Rectal smooth muscle tissue (tissue), 1 donor: ENCODE data around the gene PRDX1.

Experiments
- H3K27ac ChIP-seq: one replicate; pipeline ENCODE4 v1.7.0; 2013; ENCODE audit warnings: low read depth, low read length, inconsistent platforms
- H3K27me3 ChIP-seq: one replicate; pipeline ENCODE4 v1.7.0; 2013; ENCODE audit warnings: low read length; ENCODE audit not compliant: control insufficient read depth, insufficient read depth
- H3K36me3 ChIP-seq: one replicate; pipeline ENCODE4 v1.7.0; 2013; ENCODE audit warnings: low read length; ENCODE audit not compliant: control insufficient read depth, insufficient read depth
- H3K4me1 ChIP-seq: one replicate; pipeline ENCODE4 v1.7.0; 2013; ENCODE audit warnings: low read length; ENCODE audit not compliant: control insufficient read depth, insufficient read depth
- H3K4me3 ChIP-seq: one replicate; pipeline ENCODE4 v1.7.0; 2013; ENCODE audit warnings: low read length
- H3K9ac ChIP-seq: one replicate; pipeline ENCODE4 v1.7.0; 2013; ENCODE audit warnings: low read length

PRDX1 gene

DNA sequence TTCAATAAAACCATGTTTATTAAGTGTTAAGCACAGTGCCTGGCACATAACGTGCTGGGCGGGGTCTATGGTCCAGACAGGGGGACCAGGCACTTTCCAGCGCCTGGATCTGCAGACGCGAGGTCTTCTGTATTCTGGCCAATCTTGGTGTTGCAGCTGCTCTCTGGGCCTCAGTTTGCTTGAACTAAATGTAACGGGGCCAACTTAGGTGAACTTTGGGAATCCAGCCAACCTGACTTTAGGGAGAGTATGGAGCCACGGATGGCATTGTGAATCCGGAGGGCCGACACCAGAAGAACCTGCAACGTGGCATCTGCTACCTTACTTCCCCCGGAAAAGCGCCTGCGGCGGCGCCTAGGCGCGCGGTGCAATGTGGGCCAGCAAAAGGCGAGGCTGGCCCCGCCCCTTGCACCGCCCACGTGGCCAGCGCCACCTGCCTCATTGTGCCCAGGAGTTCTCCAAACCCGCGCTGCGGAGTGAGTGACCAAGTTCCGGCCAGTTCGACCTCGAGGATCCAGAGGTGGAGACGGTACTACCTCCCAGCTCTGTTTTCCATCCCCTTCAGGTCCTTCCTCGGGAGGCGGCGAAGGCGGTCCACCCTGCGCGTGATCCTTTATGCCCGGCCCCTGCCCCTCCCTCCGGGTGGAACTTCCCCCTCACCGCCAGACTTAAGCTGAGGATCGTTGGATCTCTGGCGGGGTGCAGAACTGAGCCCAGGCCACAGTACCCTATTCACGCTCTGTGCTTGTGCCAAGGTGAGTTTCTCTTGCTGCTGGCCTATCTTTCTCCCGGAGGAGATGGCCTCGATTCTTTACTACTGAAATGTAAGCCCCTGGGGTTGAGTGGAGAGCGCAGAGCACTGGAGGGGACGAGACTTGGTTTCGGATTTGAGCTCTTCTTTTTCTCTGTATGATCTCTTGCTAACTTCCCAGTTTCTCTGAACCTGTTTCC is 29.0 kb upstream of the PRDX1 start, which contains the start of gene AKR1A1:
TSS of gene AKR1A1 (plus strand) at position 426 of the 951 bp plus-strand sequence. CDS start 10,969 bp downstream, outside the sequence.
- peaks cover 2% of the 10 kb centered on the region for H3K36me3 ChIP-seq
- peak within 1 kb of the TSS; percentile 87 for H3K4me3 ChIP-seq

DNA sequence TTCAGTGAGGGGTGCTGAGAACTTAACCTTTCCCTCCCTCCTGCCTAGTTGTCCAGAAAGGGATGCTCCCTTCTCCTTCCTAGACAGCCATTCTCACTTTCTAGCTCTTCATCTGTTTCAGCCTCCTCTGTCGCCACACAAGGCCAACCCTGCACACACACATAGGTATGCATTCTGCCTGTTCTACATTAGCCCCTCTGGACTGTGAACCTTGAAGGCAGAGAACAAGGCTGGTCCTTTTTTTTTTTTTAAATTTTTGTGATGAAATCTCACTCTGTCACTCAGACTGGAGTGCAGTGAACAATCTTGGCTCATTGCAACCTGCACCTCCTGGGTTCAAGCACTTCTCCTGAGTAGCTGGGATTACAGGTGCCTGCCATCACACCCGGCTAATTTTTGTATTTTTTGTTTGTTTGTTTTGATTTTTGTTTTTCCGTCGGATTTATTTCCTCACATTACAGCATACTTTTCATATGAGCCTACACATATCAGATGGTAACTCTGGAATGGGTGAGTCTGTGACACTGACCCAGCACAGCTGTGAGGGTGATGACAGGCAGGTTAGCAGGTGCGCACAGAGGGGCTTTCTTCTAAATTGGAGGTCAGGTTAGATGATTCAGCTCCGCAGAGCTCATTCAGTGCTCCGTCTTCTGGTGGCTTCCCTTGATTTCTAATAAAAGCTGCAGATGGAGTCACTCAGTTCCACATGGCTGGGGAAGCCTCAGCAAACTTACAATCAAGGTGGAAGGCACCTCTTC is 24.0 kb upstream of the PRDX1 start:
- H3K4me1 ChIP-seq: no peaks in the 10 kb centered on the region
- H3K9ac ChIP-seq: no peak overlapping the region
- H3K27me3 ChIP-seq: no peaks in the 10 kb centered on the region
- H3K4me3 ChIP-seq: no peak overlapping the region
- no peak overlapping the region for H3K27ac ChIP-seq
- H3K36me3 ChIP-seq: no peaks in the 10 kb centered on the region

More for the DNA sequence above, 29.0 kb upstream of the PRDX1 start, which contains the start of gene AKR1A1:
- H3K4me1 ChIP-seq: peaks cover 7% of the 10 kb centered on the region
- peak within 1 kb of the TSS; percentile 79 for H3K27ac ChIP-seq
- H3K27me3 ChIP-seq: no peaks in the 10 kb centered on the region
- peak within 1 kb of the TSS; percentile 64 for H3K9ac ChIP-seq

DNA sequence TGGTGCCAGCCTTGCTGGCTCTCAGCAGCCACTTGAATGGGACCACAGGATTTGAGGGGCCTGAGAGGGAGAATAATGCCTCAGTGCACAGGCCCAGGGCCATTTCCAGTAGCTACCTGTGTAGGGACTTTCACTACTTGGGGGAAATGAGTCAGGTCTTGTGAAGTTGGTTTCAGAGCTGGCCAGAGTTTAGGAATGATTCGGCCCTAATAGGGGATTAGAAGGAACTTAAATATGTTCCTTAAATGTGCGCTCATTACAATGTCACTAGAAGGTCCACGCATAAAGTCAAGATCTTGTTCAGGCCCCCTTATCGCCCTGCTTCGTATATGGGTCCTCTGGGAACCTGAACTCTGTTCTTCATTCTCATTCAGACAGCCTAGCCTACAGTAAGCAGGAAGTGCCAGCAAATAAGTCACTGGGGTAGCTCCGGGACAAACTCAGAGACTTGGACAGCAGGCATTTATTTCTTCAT is 23.4 kb upstream of the PRDX1 start:
- Histone ChIP-seq H3K4me3 (no peak overlapping the region), H3K27me3 (no peaks in the 10 kb centered on the region), H3K4me1 (no peaks in the 10 kb centered on the region), H3K36me3 (no peaks in the 10 kb centered on the region), H3K9ac (no peak overlapping the region), H3K27ac (no peak overlapping the region)

DNA sequence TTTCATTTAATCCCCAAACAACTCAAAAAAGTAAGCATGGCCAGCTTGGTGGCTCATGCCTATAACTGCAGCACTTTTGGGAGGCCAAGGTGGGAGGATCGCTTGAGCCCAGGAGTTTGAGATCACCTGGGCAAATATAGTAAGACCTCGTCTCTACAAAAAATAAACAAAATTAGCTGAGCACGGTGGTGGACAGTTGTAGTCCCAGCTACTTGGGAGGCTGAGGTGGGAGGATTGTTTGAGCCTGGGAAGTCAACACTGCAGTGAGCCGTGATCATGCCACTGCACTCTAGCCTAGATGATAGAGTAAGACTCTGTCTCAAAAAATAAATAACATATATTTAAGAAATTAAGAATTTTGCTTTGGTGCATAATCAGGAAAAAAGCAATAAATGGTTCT is 22.8 kb upstream of the PRDX1 start:
- no peaks in the 10 kb centered on the region for H3K36me3 ChIP-seq
- H3K4me1 ChIP-seq: no peaks in the 10 kb centered on the region
- no peaks in the 10 kb centered on the region for H3K27me3 ChIP-seq
- H3K27ac ChIP-seq: no peak overlapping the region
- H3K4me3 ChIP-seq: no peak overlapping the region
- no peak overlapping the region for H3K9ac ChIP-seq

DNA sequence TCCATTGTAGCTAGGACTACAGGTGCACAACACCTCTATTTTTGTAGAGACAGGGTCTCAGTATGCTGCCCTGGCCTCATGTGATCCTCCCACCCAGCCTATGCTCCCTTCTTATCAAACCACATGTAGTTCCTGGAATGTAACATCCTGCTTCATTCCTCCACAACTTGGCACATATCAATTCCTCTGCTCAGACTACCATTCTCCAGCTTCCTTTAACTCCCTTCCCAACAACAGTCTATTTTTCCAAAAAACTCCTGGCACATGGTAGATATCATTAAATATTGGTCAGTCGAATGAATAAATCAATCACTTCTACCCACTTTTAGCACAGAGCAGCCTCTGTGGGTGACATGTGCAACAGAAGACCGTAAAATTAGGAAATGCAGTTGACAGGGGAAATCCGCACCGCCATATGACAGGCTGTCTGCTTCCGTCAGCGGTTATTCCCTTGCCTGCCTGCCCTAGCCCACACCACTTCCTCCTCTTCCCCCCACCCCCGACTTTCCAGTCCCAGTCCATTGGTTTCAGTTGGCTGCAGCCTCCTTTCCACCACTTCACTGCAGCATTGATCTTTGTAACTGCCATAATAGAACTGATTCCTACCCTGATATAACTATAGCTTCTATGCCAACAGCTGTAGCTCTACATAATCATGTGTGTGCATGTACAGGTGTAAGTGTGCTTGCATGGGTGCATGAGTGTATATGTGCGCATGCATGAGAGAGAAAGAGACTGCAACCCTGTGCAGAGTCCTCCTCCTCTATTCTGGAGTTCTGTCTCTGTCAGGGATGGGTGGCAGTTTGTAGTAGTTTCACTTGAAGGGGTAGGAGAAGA is 22.1 kb upstream of the PRDX1 start:
- Histone ChIP-seq H3K4me1 (no peaks in the 10 kb centered on the region), H3K27me3 (no peaks in the 10 kb centered on the region), H3K36me3 (no peaks in the 10 kb centered on the region), H3K9ac (no peak overlapping the region), H3K27ac (no peak overlapping the region), H3K4me3 (no peak overlapping the region)

DNA sequence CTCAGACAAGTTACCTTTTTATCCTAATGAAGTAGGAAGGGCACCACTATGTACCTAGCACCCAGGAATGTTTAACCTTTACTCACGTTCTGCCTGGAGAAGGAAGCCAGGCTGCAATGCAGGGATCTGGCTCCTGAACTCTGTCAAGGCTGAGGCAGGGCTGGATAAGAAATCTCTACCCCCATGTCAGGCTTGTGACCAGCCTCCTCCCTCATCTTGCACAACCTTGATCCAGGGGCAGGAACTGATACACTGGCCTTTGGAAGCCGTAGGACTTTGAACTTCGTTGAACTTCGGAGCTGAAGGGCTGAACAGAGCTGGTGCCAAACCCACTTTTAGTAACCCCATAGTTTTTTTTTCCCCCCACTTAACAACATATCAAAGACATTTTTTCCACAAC is 20.9 kb upstream of the PRDX1 start:
- Histone ChIP-seq H3K4me3 (no peak overlapping the region), H3K9ac (no peak overlapping the region), H3K27me3 (no peaks in the 10 kb centered on the region), H3K27ac (no peak overlapping the region), H3K4me1 (no peaks in the 10 kb centered on the region), H3K36me3 (no peaks in the 10 kb centered on the region)

DNA sequence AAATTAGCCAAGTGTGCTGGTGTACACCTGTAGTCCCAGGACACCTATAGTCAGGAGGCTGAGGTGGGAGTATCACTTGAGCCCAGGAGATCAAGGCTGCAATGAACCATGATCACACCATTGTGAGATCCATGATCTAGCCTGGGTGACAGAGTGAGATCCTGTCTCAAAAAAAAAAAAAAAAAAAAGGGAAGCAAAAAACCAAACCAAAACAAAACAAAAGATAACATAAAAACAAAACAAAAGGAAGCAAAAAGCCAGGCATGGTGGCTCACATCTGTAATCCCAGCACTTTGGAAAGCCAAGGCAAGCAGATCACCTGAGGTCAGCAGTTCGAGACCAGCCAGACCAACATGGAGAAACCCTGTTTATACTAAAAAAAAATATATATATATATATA is 19.5 kb upstream of the PRDX1 start:
- Histone ChIP-seq H3K36me3 (no peaks in the 10 kb centered on the region), H3K27me3 (no peaks in the 10 kb centered on the region), H3K4me3 (no peak overlapping the region), H3K27ac (no peak overlapping the region), H3K9ac (no peak overlapping the region), H3K4me1 (no peaks in the 10 kb centered on the region)

DNA sequence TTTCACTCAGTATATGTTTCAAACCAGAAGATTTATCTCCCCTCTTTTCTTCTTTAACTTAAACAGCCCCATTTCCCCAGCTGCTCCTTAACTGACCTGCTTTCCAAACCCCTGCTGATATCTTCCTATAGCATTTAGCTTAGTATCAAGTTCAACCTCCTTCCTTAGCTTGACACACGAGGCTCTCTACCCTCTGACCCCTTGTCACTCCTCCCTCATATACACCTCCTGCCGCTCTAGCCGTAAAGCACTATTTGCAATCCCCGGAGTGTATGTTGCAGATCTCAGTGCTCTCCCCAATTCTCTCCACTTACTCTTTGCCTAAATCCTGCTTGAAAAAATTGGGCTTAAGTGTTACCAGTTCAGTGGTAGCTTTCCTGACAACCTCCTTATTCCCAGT is 15.2 kb upstream of the PRDX1 start:
- Histone ChIP-seq H3K36me3 (no peaks in the 10 kb centered on the region), H3K9ac (no peak overlapping the region), H3K4me1 (no peaks in the 10 kb centered on the region), H3K27ac (no peak overlapping the region), H3K27me3 (no peaks in the 10 kb centered on the region), H3K4me3 (no peak overlapping the region)

DNA sequence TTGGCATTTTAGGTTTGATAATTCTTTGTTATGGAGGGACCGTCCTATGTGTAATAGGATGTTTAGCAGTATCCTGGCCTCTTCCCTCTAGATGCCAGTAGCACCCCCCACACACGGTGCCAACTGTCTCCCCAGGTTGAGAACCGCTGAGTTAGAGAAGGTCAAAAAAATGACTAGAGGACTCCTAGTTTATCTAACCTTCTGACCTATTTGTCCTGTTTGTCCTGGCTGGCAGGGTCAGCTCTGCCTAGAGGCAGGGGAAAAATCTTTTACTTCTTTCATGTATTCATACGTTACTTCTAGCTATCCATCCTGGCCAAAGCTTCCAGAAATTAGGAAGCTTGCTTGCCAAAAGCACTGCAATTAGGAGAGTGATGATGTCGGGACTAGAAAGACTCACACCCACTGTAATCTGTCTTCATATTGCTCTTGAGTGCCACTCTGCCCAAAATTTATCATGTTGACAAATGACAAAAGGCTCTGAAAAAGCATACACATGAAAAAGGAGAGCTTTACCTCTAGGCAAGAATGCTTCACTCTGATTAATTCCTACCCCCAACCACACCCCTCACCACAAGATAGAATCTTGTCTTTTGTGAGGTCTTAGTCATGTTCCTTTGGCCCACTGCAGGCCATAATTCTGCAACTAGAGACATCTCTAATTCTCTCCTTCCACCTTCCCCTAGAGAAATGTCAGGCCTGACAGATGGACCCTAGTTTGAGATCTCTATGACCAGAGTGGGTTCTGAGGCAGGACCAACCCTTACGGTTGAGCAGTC is 14.5 kb upstream of the PRDX1 start:
- Histone ChIP-seq H3K4me1 (no peaks in the 10 kb centered on the region), H3K27ac (no peak overlapping the region), H3K36me3 (no peaks in the 10 kb centered on the region), H3K9ac (no peak overlapping the region), H3K4me3 (no peak overlapping the region), H3K27me3 (no peaks in the 10 kb centered on the region)

DNA sequence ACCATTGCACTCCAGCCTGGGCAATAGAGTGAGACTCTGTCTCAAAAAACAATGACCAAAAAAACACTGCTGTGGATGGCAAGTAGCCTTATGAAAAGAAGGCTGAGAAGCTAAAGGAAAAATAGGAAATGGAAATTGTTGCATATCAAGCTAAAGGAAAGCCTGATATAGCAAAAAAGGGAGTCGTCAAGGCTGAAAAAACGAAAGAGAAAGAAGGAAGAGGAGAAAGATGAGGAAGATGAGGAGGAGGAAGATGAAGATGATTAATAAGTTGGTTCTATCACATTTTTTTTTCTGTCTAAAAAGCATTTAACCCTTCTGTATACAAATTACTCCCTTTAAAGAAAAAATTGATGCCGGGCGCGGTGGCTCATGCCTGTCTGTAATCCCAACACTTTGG is 10.2 kb upstream of the PRDX1 start:
- H3K27me3 ChIP-seq: no peaks in the 10 kb centered on the region
- no peaks in the 10 kb centered on the region for H3K4me1 ChIP-seq
- no peaks in the 10 kb centered on the region for H3K36me3 ChIP-seq
- no peak overlapping the region for H3K9ac ChIP-seq
- H3K4me3 ChIP-seq: no peak overlapping the region
- H3K27ac ChIP-seq: no peak overlapping the region

DNA sequence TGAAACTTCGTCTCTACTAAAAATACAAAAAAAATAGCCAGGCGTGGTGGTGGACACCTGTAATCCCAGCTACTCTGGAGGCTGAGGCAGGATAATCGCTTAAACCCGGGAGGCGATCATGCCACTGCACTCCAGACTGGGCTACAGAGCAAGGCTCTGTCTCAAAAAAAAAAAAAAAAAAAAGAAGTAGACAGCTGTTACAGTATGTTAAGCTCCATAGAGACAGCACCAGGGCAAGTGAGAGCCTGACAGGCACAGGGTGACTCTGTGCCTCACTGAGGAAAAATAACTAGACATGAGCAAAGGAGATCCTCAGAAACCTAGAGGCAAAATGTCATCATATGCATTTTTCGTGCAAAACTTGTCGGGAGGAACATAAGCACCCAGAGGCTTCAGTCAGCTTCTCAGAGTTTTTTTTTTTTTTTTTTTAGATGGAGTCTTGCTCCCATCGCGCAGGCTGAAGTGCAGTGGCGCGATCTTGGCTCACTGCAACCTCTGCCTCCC is 9.0 kb upstream of the PRDX1 start:
- Histone ChIP-seq H3K27ac (no peak overlapping the region), H3K36me3 (no peaks in the 10 kb centered on the region), H3K4me3 (no peak overlapping the region), H3K9ac (no peak overlapping the region), H3K27me3 (no peaks in the 10 kb centered on the region), H3K4me1 (no peaks in the 10 kb centered on the region)
